Pons (tissue), 1 donor: ENCODE measurements around the gene KATNAL2.
A peak's percentile ranks its signal among the peaks of the same experiment; 100 is the strongest.

Experiments
- DNase-seq: peaks from one replicate; pipeline ENCODE4 v3.0.0-alpha.2; 2016; ENCODE audit warnings: low spot score

Gene KATNAL2

DNA sequence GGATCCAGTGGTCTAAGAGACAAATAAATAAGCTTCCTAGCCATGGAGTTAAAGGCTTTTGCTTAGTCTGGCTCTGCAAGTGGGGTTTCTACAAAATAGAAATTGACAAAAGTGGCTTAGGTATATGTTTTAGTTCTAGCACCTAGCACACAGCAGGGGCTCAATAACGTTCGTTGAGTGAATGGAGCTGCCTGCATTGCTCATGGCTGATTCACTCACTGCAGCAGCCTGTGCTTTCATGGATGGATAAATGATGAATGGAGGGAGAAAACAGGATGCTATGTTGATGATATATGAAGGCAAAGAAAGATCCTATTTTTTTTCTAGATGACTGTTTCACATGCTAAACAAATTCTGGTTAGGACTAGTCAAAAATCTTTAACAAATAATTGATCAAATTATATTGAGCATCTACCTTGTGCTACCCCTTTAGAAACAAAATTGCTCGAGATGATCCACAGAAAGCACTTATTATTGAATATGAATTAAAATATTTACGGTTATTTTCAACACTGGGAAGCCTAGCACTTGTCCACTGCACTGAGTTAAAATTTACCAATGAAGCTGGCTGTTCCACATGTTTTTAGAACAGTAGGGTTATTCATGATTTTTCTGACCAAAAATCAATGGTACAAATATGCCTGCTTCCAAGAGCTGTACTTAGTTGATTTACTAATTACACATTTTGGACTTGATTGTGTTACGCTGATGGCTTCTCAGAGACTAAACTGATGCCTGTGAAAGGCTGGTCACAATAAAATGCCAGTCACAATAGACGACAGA lies 193.3 kb downstream of the KATNAL2 start:
- DNase-seq = no peak

DNA sequence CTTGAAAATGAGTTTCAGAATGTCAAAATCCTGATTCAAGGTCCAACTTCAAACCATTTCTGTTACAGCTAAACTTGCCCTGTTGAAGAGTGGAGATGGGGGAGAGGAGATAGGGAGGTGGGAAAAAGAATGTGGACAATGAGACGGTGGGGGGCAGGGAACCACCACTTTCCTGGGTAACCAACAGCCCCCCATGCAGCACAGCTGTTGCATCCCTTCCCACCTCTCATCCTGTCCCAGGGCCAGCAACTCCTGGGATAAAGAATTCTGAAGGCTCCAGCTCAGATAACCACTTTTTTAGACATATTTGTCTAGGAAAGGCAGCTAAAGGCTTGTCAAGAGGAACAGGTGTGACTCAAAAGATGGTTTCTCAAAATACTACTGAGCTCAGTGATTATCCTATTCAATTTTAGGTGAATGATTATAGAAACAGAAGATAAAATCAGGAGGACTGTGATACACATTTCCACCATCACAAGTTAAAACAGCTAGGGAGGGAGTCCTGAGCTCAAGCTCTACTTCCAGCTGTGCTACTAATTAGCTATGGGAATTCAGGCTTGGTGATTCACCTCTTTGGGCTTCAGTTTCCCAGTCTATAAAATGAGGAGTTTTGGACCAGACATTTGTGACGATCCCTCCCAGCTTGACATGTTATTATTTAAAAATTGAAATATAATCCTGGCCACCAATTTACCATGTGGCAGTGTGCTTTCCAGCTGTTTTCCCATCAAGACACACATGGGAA lies 196.6 kb downstream of the KATNAL2 start:
- no peak for DNase-seq

DNA sequence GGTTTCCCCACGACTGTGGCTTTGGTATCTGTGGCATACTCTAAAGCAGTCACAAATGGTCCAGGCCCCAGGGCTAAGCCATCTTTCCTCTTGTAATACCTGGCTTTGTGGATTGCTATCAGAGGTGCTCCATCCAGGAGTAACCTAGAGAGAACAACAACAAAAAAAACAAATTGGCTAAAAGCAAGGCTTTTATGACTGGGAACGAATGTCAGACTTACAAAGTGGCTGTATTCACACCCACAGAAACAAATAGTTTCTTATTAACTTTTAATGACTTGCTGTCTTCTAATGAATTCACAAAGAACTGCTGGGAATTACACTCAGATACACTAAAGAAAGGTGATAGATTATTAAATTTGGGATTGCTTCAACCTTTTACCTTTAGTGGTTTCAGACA lies 197.8 kb downstream of the KATNAL2 start:
- DNase-seq = no peak

GRCh38 chr18:47118981-47119380 lies 201.6 kb downstream of the KATNAL2 start:
- DNase-seq = peak; percentile 32

- no peak for DNase-seq
Observed at GRCh38 chr18:47120428-47120827, 203.0 kb downstream of the KATNAL2 start.

GRCh38 chr18:47121146-47121545 lies 203.7 kb downstream of the KATNAL2 start:
- DNase-seq = no peak

DNA sequence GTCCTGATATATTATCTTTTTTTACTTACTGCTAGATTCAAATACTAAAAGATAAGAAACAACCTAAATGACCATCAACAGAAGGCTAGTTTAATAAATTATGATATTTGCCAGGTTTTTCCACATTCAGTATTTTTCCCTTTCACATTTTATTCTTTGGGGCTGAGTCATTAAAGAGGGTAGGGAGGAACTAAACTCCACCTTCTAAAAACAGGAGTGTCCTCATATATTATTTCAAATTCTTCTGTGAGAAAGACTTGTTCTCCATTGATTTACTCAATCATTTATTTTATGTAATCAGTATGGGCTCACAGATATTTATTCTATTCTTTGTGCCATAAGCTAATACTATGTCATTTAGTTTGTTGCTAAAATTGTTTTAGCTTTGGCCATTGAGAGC lies 223.9 kb downstream of the KATNAL2 start:
- no peak for DNase-seq

DNA sequence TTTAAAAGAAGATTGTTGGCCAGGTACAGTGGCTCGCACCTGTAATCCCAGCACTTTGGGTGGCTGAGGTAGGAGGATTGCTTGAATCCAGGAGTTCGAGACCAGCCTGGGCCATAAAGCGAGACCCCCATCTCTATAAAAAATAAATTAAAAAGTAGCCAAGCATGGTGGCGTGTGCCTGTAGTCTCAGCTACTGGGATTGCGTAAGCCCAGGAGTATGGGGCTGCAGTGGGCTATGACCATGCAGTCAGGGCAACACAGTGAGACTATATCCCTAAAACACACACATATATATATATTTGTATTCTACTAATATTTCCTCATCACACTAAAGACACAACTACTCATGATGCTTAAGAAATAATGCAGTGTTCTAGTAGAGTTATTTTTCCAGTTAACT lies 225.8 kb downstream of the KATNAL2 start:
- no peak for DNase-seq

- DNase-seq = no peak
Observed at GRCh38 chr18:47143899-47144485, 226.6 kb downstream of the KATNAL2 start.

DNA sequence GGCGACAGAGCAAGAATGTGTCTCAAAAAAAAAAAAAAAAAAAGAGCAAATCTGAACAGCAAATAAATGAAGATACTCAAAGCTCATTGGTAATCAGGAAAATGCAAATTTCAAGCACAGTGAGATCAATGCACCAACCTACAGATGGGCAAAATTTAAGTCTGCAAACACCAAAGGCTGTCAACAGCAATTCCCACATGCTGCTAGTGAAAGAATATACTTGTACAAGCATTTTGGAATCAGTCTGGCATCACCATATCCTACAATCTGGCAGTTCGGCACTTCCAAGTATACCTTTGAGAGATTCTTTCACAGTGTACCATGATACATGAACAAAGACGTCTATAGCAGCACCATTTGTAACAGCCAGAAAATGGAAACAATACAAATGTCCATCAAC lies 228.8 kb downstream of the KATNAL2 start:
- no peak for DNase-seq

DNA sequence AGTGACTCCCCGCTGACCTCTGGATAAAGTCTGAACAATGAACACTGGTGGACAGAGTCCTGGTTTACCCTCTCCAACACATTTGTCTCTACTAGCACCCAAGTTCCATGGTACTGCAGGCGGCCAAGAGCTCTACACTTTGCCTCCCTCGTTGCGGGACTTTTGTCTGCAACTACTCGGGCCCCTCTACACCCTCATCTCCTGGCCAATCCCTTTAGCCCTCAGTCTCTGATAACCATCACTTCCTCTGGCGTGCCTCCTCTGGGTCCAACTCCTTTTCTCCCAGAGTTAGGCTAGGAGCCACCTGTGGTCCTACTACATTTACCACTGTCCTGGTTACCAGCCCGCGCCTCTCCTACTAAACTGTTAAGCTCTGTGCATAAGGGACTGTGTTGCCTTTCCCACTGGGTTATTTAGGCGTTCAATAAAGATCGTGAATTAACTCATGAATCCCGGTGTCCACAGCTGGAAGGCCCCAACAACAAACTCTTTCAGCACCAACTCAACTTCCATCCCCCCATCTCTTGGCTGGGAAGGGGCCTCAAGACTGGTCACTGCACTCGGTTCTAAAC lies 232.1 kb downstream of the KATNAL2 start:
- peak; percentile 13 for DNase-seq

DNA sequence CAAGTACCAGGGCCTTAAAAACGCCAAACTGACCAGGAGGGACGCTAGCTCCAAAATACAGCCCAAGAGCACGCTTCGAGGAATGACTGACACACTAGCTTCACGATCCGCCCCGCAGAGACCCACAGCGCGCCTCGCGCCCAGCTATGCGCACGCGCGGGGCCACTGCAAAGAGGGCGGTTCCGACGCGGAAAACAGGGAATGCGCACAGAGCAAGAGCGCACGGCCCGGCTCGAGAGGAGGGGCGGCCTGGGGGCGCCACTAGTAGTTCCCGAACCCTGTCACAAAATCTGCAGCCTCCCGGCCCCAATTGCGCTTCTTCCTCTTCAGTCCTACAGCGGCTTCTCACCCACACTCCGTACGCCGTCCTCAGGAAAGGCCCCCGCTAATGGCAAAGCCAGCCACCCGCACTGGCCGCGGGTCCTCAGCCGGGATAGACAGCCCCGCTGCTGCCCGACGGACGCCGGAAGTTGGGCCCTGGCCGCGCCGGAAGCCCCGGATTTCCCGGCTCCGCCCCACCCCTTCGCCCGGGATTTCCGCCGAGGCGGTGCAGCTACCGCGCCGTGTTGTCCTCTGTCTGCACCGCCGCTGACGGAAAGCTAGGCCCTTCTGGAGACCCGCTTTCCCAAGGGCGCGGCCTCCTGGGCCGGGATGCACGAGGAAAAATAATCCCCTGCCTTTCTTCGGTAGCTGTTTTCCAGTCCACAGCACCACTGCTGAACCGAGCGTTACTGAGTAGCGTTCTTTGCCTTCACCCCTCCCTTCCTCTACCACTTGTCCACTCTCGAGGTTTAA lies 232.8 kb downstream of the KATNAL2 start, which contains the start of gene HDHD2:
HDHD2 (minus strand) TSS at position 472 of the 795 bp plus-strand sequence. CDS start 14,061 bp downstream, outside the sequence.
- peak; percentile 76 for DNase-seq

DNA sequence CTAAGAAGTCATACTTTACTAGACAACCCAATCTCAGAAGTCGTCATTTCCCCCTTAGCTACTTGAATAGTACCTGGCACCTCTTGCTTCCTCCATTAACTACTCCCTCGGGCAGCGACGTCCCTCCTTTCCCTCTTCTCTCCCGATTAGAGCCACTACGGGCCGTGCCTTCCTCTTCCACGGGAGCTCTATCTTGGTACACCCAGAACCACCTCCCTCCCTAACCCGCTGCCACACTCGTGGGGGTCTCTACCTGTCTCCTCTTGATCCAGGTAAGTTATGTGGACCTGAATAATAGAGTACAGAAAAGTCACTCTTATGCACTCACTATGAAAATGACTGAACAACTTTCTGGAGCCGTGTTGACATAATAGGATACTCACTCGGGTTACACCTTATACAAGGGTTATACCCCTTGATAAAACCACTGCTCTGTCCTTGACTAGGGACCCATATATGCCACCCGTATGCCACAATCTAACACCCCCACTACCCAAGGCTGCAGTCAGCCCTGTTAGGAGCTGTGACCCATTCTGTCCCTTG lies 233.5 kb downstream of the KATNAL2 start:
- no peak for DNase-seq

GRCh38 chr18:47151439-47151838 lies 234.0 kb downstream of the KATNAL2 start:
- DNase-seq = no peak
